ENCODE data around the gene EPM2A.
A peak's percentile ranks its signal among the peaks of the same experiment; 100 is the strongest.

Gene EPM2A

DNA sequence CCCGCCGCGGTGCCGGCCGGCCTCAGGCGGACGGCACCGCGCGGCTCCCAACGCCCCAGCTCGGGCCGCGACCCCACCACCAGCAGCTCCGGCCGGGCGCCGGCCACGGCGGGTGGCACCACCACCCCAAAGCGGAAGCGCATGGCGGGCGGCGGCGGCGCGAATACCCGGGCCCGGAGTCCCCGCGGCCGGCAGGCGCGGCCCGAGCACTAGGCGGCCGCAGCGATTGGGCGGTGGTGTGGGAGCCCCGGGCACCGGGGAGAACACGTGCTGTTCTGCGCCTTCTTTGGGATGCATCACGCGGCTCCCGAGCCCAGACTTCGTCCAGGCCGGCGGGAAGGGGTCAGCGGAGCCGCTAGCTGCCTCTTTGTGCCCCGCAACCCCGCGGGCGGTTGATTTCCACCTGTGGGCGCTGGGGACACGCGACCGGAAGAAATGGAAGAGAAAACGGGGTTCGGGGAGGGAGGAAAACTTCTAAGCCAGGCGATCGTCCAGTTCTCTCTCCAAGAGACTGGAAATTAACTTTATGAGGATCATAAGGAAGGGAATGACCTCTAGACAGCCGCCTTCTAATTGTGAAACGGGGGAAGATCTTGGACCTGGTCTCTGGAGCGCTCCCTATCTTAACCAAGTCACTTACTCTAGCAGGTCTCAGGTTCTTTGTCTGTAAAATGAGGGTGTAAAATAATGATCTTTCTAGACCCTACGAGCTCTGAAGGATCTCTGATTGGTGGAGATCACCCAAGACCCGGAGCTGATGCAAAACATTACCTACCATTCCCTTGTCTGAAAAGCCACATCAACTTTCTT, at the start of gene EPM2A:
TSS of gene EPM2A (minus strand) at position 165 of the 810 bp plus-strand sequence. CDS start at position 143, 22 bp downstream.
- H3K4me1 ChIP-seq (ENCODE audit: control insufficient read depth in 5 of 5, insufficient read depth in 5 of 5, low read length in 5 of 5): peaks cover 0 to 40% (median 18%) of the 10 kb centered on the region in 5 donors
- peak within 1 kb of the TSS; percentile 68 to 81 (median 74) for H3K4me3 ChIP-seq (ENCODE audit: low read depth in 1 of 5, low read length in 5 of 5)
- H3K9me3 ChIP-seq (ENCODE audit: control insufficient read depth in 5 of 5, low read length in 5 of 5): no peaks in the 10 kb centered on the region
- H3K9ac ChIP-seq (ENCODE audit: low read length in 5 of 5): peak within 1 kb of the TSS; percentile 81 to 96 (median 91)
- H3K27ac ChIP-seq (ENCODE audit: low read depth, low read length): peak within 1 kb of the TSS; percentile 98
- H3K27me3 ChIP-seq (ENCODE audit: control insufficient read depth in 5 of 5, insufficient read depth in 4 of 5, low read length in 5 of 5): no peaks in the 10 kb centered on the region
- no peaks in the 10 kb centered on the region for H3K36me3 ChIP-seq (ENCODE audit: control insufficient read depth in 5 of 5, insufficient read depth in 5 of 5, low read length in 5 of 5)

DNA sequence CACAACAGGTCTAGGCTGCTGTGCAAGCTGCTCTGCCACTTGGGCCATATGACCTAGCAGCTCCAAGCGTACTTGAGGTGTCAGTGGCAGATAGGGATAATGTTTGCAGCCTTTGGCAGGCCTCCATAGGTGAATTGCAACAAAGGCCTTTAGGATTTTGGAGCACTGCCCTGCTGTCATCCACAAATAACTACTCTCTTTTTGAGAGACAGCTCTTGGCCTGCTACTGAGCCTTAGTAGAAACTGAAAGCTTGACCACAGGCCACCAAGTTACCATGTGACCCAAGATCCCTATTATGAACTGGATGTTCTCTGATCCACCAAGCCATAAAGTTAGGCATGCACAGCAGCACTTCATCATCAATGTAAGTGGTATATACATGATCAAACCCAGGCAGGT, 49.4 kb upstream of the EPM2A start:
- H3K27me3 ChIP-seq (ENCODE audit: control insufficient read depth in 5 of 5, insufficient read depth in 4 of 5, low read length in 5 of 5): no peaks in the 10 kb centered on the region
- no peaks in the 10 kb centered on the region for H3K4me1 ChIP-seq (ENCODE audit: control insufficient read depth in 5 of 5, insufficient read depth in 5 of 5, low read length in 5 of 5)
- peaks cover 0 to 12% (median 5%) of the 10 kb centered on the region in 5 donors for H3K36me3 ChIP-seq (ENCODE audit: control insufficient read depth in 5 of 5, insufficient read depth in 5 of 5, low read length in 5 of 5)
- H3K9ac ChIP-seq (ENCODE audit: low read length in 5 of 5): no peak overlapping the region
- peaks cover 0 to 5% (median 3%) of the 10 kb centered on the region in 5 donors for H3K9me3 ChIP-seq (ENCODE audit: control insufficient read depth in 5 of 5, low read length in 5 of 5)
- H3K4me3 ChIP-seq (ENCODE audit: low read depth in 1 of 5, low read length in 5 of 5): no peak overlapping the region
- H3K27ac ChIP-seq (ENCODE audit: low read depth, low read length): no peak overlapping the region

- Histone ChIP-seq H3K9ac (ENCODE audit: low read length in 5 of 5) (no peak overlapping the region), H3K36me3 (ENCODE audit: control insufficient read depth in 5 of 5, insufficient read depth in 5 of 5, low read length in 5 of 5) (peaks cover 0 to 12% (median 5%) of the 10 kb centered on the region in 5 donors), H3K9me3 (ENCODE audit: control insufficient read depth in 5 of 5, low read length in 5 of 5) (peaks cover 0 to 5% (median 2%) of the 10 kb centered on the region in 5 donors), H3K4me3 (ENCODE audit: low read depth in 1 of 5, low read length in 5 of 5) (no peak overlapping the region), H3K27ac (ENCODE audit: low read depth, low read length) (no peak overlapping the region), H3K4me1 (ENCODE audit: control insufficient read depth in 5 of 5, insufficient read depth in 5 of 5, low read length in 5 of 5) (no peaks in the 10 kb centered on the region), H3K27me3 (ENCODE audit: control insufficient read depth in 5 of 5, insufficient read depth in 4 of 5, low read length in 5 of 5) (no peaks in the 10 kb centered on the region)
Measured at GRCh38 chr6:145783796-145784195, 48.5 kb upstream of the EPM2A start.

- H3K4me3 ChIP-seq (ENCODE audit: low read depth in 1 of 5, low read length in 5 of 5): no peak overlapping the region
- H3K27me3 ChIP-seq (ENCODE audit: control insufficient read depth in 5 of 5, insufficient read depth in 4 of 5, low read length in 5 of 5): no peaks in the 10 kb centered on the region
- no peaks in the 10 kb centered on the region for H3K36me3 ChIP-seq (ENCODE audit: control insufficient read depth in 5 of 5, insufficient read depth in 5 of 5, low read length in 5 of 5)
- no peaks in the 10 kb centered on the region for H3K4me1 ChIP-seq (ENCODE audit: control insufficient read depth in 5 of 5, insufficient read depth in 5 of 5, low read length in 5 of 5)
- peaks cover 0 to 2% (median 0%) of the 10 kb centered on the region in 5 donors for H3K9me3 ChIP-seq (ENCODE audit: control insufficient read depth in 5 of 5, low read length in 5 of 5)
- H3K27ac ChIP-seq (ENCODE audit: low read depth, low read length): no peak overlapping the region
- H3K9ac ChIP-seq (ENCODE audit: low read length in 5 of 5): no peak overlapping the region
Measured at GRCh38 chr6:145772846-145773245, 37.5 kb upstream of the EPM2A start.

DNA sequence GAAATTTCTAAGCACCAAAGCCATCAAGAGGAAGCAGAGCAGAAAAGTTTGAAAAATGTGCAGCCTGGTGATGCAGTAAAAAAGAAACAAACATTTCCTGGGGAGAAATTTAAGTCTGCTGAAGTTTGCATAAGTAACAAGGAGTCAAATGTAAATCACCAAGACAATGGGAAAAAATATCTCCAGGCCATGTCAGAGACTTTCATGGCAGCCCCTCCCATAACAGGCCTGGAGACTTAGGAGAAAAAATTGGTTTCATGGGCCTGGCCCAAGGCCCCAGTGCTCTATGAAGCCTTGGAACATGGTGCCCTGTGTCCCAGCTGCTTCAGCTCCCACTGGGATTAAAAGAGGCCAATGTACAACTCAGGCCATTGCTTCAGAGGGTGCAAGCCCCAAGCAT, 30.1 kb upstream of the EPM2A start:
- Histone ChIP-seq H3K9me3 (ENCODE audit: control insufficient read depth in 5 of 5, low read length in 5 of 5) (peaks cover 0 to 2% (median 0%) of the 10 kb centered on the region in 5 donors), H3K36me3 (ENCODE audit: control insufficient read depth in 5 of 5, insufficient read depth in 5 of 5, low read length in 5 of 5) (no peaks in the 10 kb centered on the region), H3K4me1 (ENCODE audit: control insufficient read depth in 5 of 5, insufficient read depth in 5 of 5, low read length in 5 of 5) (no peaks in the 10 kb centered on the region), H3K4me3 (ENCODE audit: low read depth in 1 of 5, low read length in 5 of 5) (no peak overlapping the region), H3K27me3 (ENCODE audit: control insufficient read depth in 5 of 5, insufficient read depth in 4 of 5, low read length in 5 of 5) (no peaks in the 10 kb centered on the region), H3K27ac (ENCODE audit: low read depth, low read length) (no peak overlapping the region), H3K9ac (ENCODE audit: low read length in 5 of 5) (no peak overlapping the region)

GRCh38 chr6:145763742-145764141, 28.4 kb upstream of the EPM2A start:
- no peak overlapping the region for H3K9ac ChIP-seq (ENCODE audit: low read length in 5 of 5)
- H3K36me3 ChIP-seq (ENCODE audit: control insufficient read depth in 5 of 5, insufficient read depth in 5 of 5, low read length in 5 of 5): no peaks in the 10 kb centered on the region
- no peaks in the 10 kb centered on the region for H3K27me3 ChIP-seq (ENCODE audit: control insufficient read depth in 5 of 5, insufficient read depth in 4 of 5, low read length in 5 of 5)
- H3K4me3 ChIP-seq (ENCODE audit: low read depth in 1 of 5, low read length in 5 of 5): no peak overlapping the region
- H3K9me3 ChIP-seq (ENCODE audit: control insufficient read depth in 5 of 5, low read length in 5 of 5): no peaks in the 10 kb centered on the region
- no peak overlapping the region for H3K27ac ChIP-seq (ENCODE audit: low read depth, low read length)
- H3K4me1 ChIP-seq (ENCODE audit: control insufficient read depth in 5 of 5, insufficient read depth in 5 of 5, low read length in 5 of 5): no peaks in the 10 kb centered on the region

GRCh38 chr6:145761584-145761983, 26.3 kb upstream of the EPM2A start:
- no peaks in the 10 kb centered on the region for H3K9me3 ChIP-seq (ENCODE audit: control insufficient read depth in 5 of 5, low read length in 5 of 5)
- no peaks in the 10 kb centered on the region for H3K27me3 ChIP-seq (ENCODE audit: control insufficient read depth in 5 of 5, insufficient read depth in 4 of 5, low read length in 5 of 5)
- no peaks in the 10 kb centered on the region for H3K36me3 ChIP-seq (ENCODE audit: control insufficient read depth in 5 of 5, insufficient read depth in 5 of 5, low read length in 5 of 5)
- H3K9ac ChIP-seq (ENCODE audit: low read length in 5 of 5): no peak overlapping the region
- H3K4me1 ChIP-seq (ENCODE audit: control insufficient read depth in 5 of 5, insufficient read depth in 5 of 5, low read length in 5 of 5): no peaks in the 10 kb centered on the region
- no peak overlapping the region for H3K4me3 ChIP-seq (ENCODE audit: low read depth in 1 of 5, low read length in 5 of 5)
- H3K27ac ChIP-seq (ENCODE audit: low read depth, low read length): no peak overlapping the region

GRCh38 chr6:145758113-145758512, 22.8 kb upstream of the EPM2A start:
- H3K27me3 ChIP-seq (ENCODE audit: control insufficient read depth in 5 of 5, insufficient read depth in 4 of 5, low read length in 5 of 5): no peaks in the 10 kb centered on the region
- no peaks in the 10 kb centered on the region for H3K9me3 ChIP-seq (ENCODE audit: control insufficient read depth in 5 of 5, low read length in 5 of 5)
- H3K36me3 ChIP-seq (ENCODE audit: control insufficient read depth in 5 of 5, insufficient read depth in 5 of 5, low read length in 5 of 5): no peaks in the 10 kb centered on the region
- H3K4me1 ChIP-seq (ENCODE audit: control insufficient read depth in 5 of 5, insufficient read depth in 5 of 5, low read length in 5 of 5): peaks cover 0 to 6% (median 5%) of the 10 kb centered on the region in 5 donors
- H3K27ac ChIP-seq (ENCODE audit: low read depth, low read length): no peak overlapping the region
- H3K4me3 ChIP-seq (ENCODE audit: low read depth in 1 of 5, low read length in 5 of 5): no peak overlapping the region
- no peak overlapping the region for H3K9ac ChIP-seq (ENCODE audit: low read length in 5 of 5)

DNA sequence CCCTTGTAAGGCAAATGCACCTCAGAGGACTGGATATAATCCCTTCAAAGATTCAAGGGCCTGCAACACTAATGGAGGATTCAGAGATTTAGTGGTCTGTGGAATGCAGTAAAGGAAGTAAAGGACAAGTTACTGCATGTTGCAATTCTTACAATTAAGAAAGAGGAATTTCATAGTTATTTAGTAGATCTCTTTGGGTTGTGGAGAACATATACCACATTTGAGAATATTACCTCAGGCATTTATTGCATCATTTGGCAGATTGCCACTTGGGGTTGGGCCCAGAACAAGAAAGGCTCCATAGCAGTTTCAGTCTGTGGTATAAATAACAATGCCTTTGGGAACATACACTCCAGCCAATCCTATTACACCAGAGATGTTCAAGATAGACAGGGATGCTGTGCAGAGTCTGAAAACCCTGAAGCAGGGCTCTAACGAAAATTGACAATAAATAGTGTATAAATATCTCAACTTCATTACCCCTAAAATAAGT, 20.9 kb upstream of the EPM2A start:
- Histone ChIP-seq H3K9me3 (ENCODE audit: control insufficient read depth in 5 of 5, low read length in 5 of 5) (no peaks in the 10 kb centered on the region), H3K36me3 (ENCODE audit: control insufficient read depth in 5 of 5, insufficient read depth in 5 of 5, low read length in 5 of 5) (no peaks in the 10 kb centered on the region), H3K4me1 (ENCODE audit: control insufficient read depth in 5 of 5, insufficient read depth in 5 of 5, low read length in 5 of 5) (peaks cover 0 to 12% (median 9%) of the 10 kb centered on the region in 5 donors), H3K4me3 (ENCODE audit: low read depth in 1 of 5, low read length in 5 of 5) (no peak overlapping the region), H3K27ac (ENCODE audit: low read depth, low read length) (no peak overlapping the region), H3K9ac (ENCODE audit: low read length in 5 of 5) (no peak overlapping the region), H3K27me3 (ENCODE audit: control insufficient read depth in 5 of 5, insufficient read depth in 4 of 5, low read length in 5 of 5) (no peaks in the 10 kb centered on the region)

- H3K27ac ChIP-seq (ENCODE audit: low read depth, low read length): no peak overlapping the region
- H3K9me3 ChIP-seq (ENCODE audit: control insufficient read depth in 5 of 5, low read length in 5 of 5): no peaks in the 10 kb centered on the region
- H3K36me3 ChIP-seq (ENCODE audit: control insufficient read depth in 5 of 5, insufficient read depth in 5 of 5, low read length in 5 of 5): no peaks in the 10 kb centered on the region
- H3K4me3 ChIP-seq (ENCODE audit: low read depth in 1 of 5, low read length in 5 of 5): no peak overlapping the region
- H3K9ac ChIP-seq (ENCODE audit: low read length in 5 of 5): no peak overlapping the region
- no peaks in the 10 kb centered on the region for H3K27me3 ChIP-seq (ENCODE audit: control insufficient read depth in 5 of 5, insufficient read depth in 4 of 5, low read length in 5 of 5)
- peaks cover 0 to 12% (median 9%) of the 10 kb centered on the region in 5 donors for H3K4me1 ChIP-seq (ENCODE audit: control insufficient read depth in 5 of 5, insufficient read depth in 5 of 5, low read length in 5 of 5)
Measured at GRCh38 chr6:145755682-145756081, 20.4 kb upstream of the EPM2A start.

Measured in subcutaneous abdominal adipose tissue (tissue), 5 donors.